Left forelimb (tissue), 1 donor: ENCODE measurements around the gene HOXC11.

Source experiments
- DNase-seq: peaks from one replicate; pipeline ENCODE4 v3.0.0-alpha.2; 2018; ENCODE audit warnings: low spot score

HOXC11 gene

GRCh38 chr12:54021432-54022013, 48.6 kb downstream of the HOXC11 start:
- DNase-seq, result no peak

GRCh38 chr12:54022960-54023884, 50.3 kb downstream of the HOXC11 start:
- DNase-seq, result no peak

DNA sequence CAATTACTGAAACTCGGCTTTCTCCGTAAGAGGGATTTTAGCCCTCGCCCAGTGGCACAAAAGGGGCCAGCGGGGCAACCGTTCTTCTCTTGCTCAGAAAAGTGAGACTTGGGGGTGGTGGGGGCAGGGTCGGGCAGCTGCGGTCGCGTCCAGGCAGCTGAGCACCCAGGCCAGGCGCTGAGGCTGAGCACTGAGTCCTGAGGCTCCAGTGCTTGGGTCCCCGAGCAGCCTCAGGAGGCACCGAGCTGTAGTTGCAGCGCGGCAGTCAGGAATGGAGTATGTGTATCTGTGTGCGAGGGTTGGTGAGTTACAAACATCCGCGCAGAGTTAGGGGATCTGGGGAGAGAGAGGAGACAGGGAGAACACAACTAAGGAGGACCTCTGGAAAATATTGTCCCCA, 51.2 kb downstream of the HOXC11 start:
- DNase-seq, result no peak

DNA sequence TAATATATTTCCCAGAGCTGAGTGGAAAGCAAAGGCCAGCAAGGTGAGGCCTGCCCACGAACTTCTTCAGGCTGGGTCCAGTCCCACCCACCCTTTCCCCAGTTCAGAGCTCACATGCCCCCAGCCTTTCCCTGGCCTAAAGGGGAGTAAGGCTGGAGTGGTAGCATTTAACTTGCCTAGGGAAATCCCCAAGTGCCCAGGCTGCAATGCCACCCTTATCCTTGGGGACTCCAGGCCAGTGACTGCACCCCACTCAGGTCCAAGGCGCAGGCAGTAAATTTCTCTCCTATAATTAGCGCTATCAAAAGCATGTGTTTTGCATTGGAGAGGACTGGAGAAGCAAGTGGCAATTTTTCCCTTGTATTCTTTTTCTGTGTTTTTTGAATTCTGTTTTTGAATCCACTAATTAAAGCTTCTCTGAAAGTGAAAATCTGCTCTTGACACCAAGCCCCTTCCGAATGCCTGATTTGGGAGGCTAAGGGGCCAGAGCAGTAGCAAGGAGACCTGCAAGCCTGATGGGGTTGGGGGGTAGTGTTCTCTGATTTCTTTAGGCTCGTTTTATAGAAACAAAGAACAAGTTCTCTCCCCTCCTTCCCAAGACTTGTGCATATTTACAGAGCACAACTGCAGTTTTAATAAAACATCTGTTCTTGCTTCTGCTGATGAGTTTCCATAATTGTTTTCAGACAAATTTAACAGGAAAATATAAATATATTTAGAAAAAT, 51.8 kb downstream of the HOXC11 start:
- DNase-seq, result no peak

DNA sequence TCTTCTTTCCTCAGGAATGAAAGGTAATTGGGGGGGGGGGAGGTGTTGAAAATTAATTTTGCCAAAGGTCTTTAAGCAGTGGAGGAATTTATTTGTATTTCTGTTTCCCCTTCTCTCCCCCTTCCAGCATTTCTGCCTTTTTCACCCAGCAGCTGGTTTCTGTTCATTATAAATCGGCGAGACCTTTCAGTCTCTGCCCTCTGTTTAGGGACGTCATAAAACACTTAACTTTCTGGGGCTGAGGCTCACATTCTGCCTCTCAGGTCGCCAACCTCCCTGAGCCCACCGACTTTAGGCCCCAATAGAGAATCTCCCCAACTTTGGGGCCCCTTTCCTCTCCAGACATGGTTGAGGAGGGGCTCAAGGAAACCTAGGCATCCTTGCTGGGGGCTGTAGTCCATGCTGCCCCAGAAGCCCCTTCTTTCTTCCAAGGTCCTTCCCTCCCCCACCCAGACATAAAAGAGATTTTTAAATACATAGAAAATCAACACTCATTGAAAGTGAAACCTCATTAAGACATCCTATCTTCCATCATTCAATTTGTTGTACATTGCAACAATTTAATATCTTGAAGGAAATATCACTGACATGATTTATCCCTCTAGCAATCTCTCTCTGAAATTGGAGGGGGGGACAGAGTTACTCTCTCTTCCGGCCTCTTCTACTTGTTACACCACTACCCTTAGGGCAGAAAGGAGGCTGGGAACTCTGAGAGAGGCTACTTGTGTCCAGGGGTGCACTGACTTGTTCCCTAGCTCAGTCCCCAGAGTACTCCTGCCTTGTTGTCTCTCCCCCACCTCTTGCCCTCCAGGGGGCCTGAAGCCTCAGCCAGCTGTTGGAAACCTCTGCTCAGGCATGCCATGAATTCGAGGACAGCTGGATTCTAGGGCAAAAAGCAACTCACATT, 52.8 kb downstream of the HOXC11 start:
- DNase-seq, result no peak

DNA sequence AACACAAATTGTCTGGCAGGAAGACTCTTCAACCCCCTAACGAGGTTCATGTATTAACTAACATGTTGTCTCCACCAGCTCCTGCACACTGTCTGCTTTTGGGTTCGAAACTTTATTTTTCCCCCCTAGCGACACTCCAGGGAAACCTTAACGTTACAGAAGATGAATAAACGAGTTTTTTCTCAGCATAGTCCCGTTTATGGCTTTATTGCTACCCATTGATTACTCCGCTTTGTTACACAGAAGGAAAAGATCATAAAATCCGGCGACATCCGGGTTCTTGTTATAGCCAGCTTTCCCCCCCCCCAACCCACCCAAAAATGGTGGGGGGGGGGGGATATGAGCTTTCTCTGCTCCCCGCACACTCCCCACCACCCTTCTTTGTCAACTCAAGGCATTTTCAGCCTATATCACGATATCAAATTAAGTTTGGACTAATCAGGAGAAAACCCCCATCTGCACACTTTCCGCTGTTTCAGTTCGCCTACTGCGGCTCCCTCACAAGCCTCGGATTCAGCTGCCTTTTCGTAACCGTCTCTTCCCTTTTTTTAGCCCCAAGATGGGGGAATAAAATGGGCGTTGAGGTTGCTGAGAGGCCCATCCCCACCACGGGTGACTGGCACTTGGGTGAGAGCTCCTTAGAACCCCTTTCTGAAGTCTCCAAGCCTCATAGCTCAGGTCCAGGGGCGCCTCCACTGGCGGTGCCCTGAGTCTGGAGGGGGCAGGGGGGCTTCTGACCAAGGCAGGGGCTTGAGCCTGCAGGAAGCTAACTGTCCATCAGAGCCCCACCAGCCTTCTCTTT, 53.9 kb downstream of the HOXC11 start:
- DNase-seq, result no peak
